NCI-H526 treated with DMSO at 0.1 percent for 48 hours (cell line): ENCODE data around the gene ANKS1B.

Experiments
- DNase-seq: peaks from one replicate; lab custom pipeline; 2025; lab: John Stamatoyannopoulos, UW

ANKS1B gene

GRCh38 chr12:98727196-98727595 lies 1257.5 kb downstream of the ANKS1B start:
- DNase-seq: no peak

GRCh38 chr12:98725476-98726247 lies 1259.1 kb downstream of the ANKS1B start:
- DNase-seq: no peak

- DNase-seq: no peak
These were observed 1260.2 kb downstream of the ANKS1B start for GRCh38 chr12:98724384-98725155.

DNA sequence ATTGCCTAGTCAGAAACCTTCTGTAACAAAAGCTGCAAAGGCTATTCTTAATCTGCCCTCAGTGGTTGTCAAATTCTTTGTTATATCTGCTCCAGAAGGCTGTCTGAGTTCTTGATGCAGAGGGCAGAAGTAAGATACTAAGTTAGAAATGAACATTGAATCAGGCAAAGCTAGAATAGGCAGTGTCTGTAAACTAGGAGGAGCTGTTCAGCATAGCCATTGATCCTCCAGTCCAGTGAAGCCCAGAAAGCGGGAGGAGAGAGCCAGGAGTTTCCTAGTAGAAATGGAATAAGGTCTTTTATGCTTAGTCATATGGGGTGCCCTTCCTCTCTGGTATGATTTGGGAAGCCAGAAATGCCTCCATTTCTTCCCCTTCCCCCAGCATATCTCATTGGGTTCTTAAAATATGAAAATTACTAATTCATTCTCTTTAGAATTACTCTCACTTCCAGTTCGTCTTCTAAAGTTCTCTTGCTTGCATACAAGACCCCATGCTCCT lies 1263.5 kb downstream of the ANKS1B start:
- DNase-seq: no peak

GRCh38 chr12:98719515-98720504 lies 1264.9 kb downstream of the ANKS1B start:
- DNase-seq: no peak

- DNase-seq: no peak
These were observed 1270.3 kb downstream of the ANKS1B start for GRCh38 chr12:98714426-98714825.

DNA sequence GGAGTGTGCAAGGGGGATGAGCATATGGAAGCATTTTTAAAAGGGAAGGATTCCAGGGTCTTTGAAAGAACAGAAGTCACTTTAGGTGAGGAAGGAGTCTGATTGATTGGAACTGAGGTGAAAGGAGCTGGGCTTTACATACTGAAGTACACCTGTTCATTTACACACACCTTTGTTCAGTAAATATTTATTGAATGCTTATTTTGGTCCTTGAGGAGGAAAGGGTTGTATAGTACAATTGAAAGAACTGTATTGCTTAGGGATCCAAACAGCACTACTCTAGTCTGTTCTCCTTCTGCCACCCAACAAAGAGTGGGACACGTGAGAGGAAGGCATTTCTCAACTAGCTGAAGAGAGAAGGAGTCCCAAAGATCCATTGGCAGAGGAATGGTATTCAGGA lies 1275.7 kb downstream of the ANKS1B start:
- no peak for DNase-seq

DNA sequence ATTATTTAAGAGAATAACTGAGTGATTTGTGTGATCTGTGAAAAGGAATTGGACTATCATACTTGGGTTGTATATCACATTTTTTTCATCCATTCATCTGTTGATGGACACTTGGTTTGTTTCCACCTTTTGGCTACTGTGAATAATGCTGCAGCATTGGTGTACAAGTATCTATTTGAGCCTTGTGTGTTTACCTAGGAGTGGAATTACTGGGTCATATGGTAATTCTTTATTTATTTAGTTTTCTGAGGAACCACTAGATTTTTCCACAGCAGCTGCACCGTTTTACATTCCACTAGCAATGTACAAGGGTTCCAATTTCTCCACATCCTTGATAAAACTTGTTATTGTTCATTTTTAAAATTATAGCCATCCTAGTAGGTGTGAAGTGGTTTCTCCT lies 1283.6 kb downstream of the ANKS1B start:
- DNase-seq: peak; percentile 14

- DNase-seq: no peak
These were observed 1285.2 kb downstream of the ANKS1B start for GRCh38 chr12:98699586-98699985.

DNA sequence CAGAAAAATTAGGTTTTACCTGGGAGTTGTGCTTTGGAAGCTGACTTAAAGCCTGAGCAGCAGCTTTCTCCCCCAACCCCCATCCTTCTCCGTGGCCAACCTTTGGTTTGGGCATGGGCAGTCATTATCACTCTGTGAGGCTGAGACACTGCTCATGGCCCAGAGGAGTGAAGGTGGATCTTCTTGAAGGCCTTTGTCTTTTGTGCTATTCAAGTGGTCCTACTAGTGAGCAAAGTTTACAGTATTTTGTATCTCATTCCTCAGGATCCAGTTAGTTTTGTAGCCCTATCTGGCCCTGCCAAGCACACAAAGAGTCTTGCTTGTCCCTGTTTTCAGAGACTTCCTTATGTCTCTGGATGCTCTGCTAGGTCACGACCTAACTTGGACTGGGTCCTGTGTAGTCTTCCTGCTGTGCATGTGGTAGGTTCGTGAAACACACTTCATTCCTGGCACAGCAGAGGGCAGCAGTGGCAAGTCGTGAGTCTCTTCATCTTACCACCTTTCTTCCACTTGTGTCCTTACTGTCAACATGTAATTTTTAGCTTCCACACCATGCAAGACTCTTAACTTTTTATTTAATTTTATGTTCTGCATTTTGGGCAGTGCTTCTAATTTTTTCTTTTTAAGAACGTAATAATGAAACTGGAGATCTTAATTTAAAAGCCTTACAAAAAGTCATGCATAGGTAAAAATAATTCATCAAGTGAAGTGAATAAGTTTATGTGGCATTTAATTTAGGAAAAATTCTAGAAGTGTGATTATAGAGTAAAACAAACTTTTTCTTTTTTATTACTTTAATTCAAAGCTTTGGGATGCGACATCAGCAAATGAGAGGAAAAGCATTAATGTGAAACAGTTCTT lies 1285.9 kb downstream of the ANKS1B start:
- DNase-seq: peak; percentile 12

DNA sequence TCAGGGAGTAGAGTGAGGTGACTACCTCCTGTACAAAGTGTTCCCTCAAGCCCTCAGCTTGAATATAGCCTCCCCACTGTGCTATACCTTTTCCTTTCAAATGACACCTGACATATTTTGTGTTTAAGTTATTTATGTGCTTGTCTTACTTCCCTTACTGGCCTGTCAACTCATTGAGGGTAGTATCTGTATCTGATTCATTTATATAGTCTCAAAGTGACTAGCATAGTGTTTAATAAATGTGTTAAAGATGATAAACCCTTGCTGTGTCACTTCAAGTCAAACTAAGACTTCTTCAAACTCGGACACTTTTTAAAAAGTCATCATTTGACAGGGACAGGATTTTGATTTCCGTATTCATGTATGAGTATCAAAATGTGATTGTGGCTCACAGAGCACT lies 1287.5 kb downstream of the ANKS1B start:
- no peak for DNase-seq

- no peak for DNase-seq
These were observed 1288.6 kb downstream of the ANKS1B start for GRCh38 chr12:98696036-98696646.

GRCh38 chr12:98691351-98691750 lies 1293.4 kb downstream of the ANKS1B start:
- no peak for DNase-seq

DNA sequence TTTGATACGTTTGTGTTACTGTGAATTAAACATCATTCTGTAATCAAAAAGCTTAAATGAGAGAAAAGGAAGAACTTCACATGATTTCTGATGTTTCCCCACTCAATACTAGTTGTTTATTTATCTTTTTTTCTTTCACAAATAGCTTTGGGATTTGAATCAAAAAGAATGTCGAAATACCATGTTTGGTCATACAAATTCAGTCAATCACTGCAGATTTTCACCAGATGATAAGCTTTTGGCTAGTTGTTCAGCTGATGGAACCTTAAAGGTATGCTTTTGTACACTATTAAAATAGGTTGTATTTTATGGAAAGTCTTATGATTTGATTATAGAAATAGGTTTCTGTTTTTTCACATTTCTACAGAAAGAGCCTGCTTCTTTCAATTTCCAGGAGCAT lies 1298.1 kb downstream of the ANKS1B start:
- no peak for DNase-seq
